Adipocyte (in vitro differentiated cells): Measurements from ENCODE around the gene PKP4.
"Not testable (repeated sequence)": the region's sequence is repeated elsewhere in the genome, so short reads cannot be mapped to it uniquely, and the experiment has no call there.

Experiments used
- DNase-seq: peaks from one replicate; pipeline ENCODE4 v3.0.0-alpha.2; 2015; ENCODE audit warnings: low read depth
- H3K27me3 ChIP-seq: replicated peaks from 2 replicates; pipeline ENCODE4 v1.7.0; 2013; ENCODE audit warnings: mild to moderate bottlenecking, low read length, moderate library complexity; ENCODE audit not compliant: control insufficient read depth, insufficient read depth
- H3K36me3 ChIP-seq: 2 replicates; pipeline ENCODE4 v1.7.0; 2013; ENCODE audit warnings: low read length, mild to moderate bottlenecking, moderate library complexity; ENCODE audit not compliant: control insufficient read depth, insufficient read depth, severe bottlenecking
- H3K4me1 ChIP-seq: 2 replicates; pipeline ENCODE4 v1.7.0; 2013; ENCODE audit warnings: mild to moderate bottlenecking, low read length, moderate library complexity; ENCODE audit not compliant: control insufficient read depth, insufficient read depth
- H3K4me3 ChIP-seq: 2 replicates; pipeline ENCODE4 v1.7.0; 2013; ENCODE audit warnings: mild to moderate bottlenecking, low read length, moderate library complexity
- H3K9ac ChIP-seq: 2 replicates; pipeline ENCODE4 v1.7.0; 2013; ENCODE audit warnings: mild to moderate bottlenecking, low read length, moderate library complexity
- H3K9me3 ChIP-seq: 2 replicates; pipeline ENCODE4 v1.7.0; 2013; ENCODE audit warnings: mild to moderate bottlenecking, low read length, moderate library complexity; ENCODE audit not compliant: control insufficient read depth

PKP4 gene

DNA sequence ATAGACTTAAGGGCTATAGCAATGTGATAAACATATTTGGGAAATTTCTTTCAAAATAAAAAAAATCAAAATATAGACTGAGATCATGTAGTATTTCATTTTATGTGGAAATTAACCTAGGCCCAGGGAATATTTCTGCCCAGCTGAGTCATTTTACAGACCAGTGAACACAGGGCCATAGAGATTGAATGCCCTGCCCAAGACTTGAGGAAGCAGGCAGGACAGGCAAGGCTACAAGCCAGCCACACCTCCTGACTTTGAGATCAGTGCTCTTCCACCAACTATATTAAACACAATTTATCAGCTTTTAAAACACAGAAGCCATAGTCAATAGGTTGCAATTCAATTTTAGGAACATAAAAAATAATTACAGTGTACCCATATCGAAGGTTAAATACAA, 13.1 kb upstream of the PKP4 start:
- Histone ChIP-seq H3K27me3 (no peaks in the 10 kb centered on the region), H3K9me3 (no peaks in the 10 kb centered on the region), H3K4me3 (no peak overlapping the region), H3K4me1 (no peaks in the 10 kb centered on the region), H3K36me3 (no peaks in the 10 kb centered on the region), H3K9ac (no peak overlapping the region)
- no peak for DNase-seq

DNA sequence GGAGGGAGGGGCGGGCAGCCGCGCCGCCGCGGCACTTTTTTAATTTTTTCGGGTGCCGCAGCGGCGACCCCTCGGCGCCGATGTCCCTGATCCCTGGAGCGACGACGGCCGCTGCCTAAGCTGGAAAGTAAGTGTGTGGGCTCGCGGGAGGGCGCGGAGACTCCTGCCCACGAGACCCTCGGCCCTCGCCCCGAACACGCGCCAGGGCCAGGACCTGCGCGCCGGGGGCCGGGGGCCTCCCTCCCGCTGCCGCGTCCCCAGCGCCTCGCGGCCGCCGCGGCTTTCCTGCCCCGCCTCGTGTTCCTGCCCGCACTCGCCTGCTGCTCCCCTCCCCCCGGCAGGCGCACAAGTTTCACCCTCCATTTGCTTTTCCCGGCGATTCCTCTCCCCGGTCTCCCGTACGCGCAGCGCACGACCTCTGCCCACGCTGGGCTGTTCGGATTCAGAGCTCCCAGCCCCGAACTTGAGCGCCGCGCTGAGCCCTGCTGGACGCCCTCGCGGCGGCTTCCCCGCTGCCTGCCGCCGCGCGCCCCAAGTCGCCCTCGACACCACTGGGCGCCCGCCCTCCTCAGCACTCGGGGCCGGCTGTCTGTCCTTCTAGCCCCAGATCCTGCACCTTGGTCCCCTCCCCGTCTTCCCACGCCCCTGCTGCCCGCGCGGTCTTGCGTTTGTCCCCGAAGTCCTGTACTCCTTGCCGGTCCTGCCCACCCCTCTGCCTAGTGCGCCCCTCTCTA, 507 bp downstream of the PKP4 start:
- no peaks in the 10 kb centered on the region for H3K9me3 ChIP-seq
- peaks cover 12% of the 10 kb centered on the region for H3K4me1 ChIP-seq
- no peaks in the 10 kb centered on the region for H3K27me3 ChIP-seq
- H3K4me3 ChIP-seq = peak overlapping the region; percentile 86
- H3K36me3 ChIP-seq = no peaks in the 10 kb centered on the region
- peak overlapping the region; percentile 84 for H3K9ac ChIP-seq
- DNase-seq = peak; percentile 82

DNA sequence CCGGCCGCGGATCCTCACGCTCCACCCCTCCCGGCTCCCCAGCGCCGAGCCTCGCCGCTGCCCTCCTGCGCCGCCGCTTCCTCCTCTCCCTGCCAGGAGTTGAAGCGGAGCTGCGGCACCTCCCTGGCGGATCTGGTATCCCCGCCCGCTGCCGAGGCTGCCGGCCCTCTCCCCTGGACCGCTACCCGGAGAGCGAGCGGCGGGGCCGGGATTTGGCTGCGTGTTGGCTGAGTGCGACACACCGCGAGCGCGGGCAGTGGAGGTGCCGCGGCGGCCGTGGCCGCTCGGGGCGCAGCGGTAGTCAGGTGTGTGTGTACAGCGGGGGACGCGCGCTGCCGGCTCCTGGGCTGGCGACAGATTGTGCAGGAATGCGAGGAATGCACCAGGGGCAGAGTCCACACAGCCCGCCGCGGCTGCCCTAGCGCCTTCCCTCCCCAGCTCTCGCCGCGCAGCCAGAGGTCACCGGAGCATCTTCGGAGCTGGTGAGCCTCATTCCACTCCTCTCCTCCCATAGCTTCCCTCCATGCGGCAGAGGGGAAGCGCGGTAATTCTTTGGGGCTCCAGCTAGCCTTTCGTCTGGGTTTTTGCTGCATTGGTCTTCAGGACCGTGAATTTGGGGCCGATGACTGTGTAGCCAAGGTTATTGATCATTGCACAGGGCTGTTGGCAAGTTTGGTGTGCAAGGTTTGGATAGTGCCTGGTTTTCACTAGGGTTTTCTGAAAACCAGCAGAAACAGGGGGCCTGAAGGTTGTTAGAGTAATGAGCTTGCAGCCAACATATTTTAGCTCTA, 1.3 kb downstream of the PKP4 start:
- Histone ChIP-seq H3K4me1 (peaks cover 12% of the 10 kb centered on the region), H3K9ac (peak overlapping the region; percentile 84), H3K9me3 (no peaks in the 10 kb centered on the region), H3K36me3 (no peaks in the 10 kb centered on the region), H3K4me3 (peak overlapping the region; percentile 86), H3K27me3 (no peaks in the 10 kb centered on the region)
- DNase-seq = peak; percentile 75

DNA sequence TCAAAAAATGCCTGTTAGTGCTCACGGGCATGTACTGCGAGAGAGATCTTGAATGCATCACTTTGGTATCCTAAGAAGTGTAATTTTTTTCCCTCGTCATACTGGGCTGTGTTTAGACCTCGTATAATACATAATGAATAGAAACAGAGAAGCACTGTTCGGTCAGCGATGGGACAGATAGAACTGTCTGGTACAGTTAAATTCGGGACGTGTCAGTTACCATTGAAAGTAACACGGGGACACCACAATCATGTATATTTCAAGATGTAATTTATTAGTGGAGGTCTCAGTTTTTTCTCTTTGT, 1.8 kb downstream of the PKP4 start:
- peaks cover 14% of the 10 kb centered on the region for H3K4me1 ChIP-seq
- no peaks in the 10 kb centered on the region for H3K9me3 ChIP-seq
- peak; percentile 52 for DNase-seq
- H3K27me3 ChIP-seq = no peaks in the 10 kb centered on the region
- peak overlapping the region; percentile 86 for H3K4me3 ChIP-seq
- H3K9ac ChIP-seq = peak overlapping the region; percentile 84
- no peaks in the 10 kb centered on the region for H3K36me3 ChIP-seq

GRCh38 chr2:158459161-158460003, 2.6 kb downstream of the PKP4 start:
- no peaks in the 10 kb centered on the region for H3K27me3 ChIP-seq
- H3K9me3 ChIP-seq = no peaks in the 10 kb centered on the region
- peak; percentile 11 for DNase-seq
- H3K4me3 ChIP-seq = no peak overlapping the region
- no peak overlapping the region for H3K9ac ChIP-seq
- peaks cover 17% of the 10 kb centered on the region for H3K4me1 ChIP-seq
- no peaks in the 10 kb centered on the region for H3K36me3 ChIP-seq

- H3K4me3 ChIP-seq = no peak overlapping the region
- no peaks in the 10 kb centered on the region for H3K9me3 ChIP-seq
- no peaks in the 10 kb centered on the region for H3K36me3 ChIP-seq
- DNase-seq = peak; percentile 8
- peaks cover 17% of the 10 kb centered on the region for H3K4me1 ChIP-seq
- no peak overlapping the region for H3K9ac ChIP-seq
- no peaks in the 10 kb centered on the region for H3K27me3 ChIP-seq
Measured at GRCh38 chr2:158460632-158461297, 4.0 kb downstream of the PKP4 start.

- Histone ChIP-seq H3K9me3 (no peaks in the 10 kb centered on the region), H3K4me1 (peaks cover 6% of the 10 kb centered on the region), H3K9ac (no peak overlapping the region), H3K4me3 (no peak overlapping the region), H3K27me3 (no peaks in the 10 kb centered on the region), H3K36me3 (no peaks in the 10 kb centered on the region)
- DNase-seq = no peak
Measured at GRCh38 chr2:158463496-158464095, 6.8 kb downstream of the PKP4 start.

- H3K36me3 ChIP-seq = no peaks in the 10 kb centered on the region
- peak; percentile 28 for DNase-seq
- no peaks in the 10 kb centered on the region for H3K27me3 ChIP-seq
- H3K4me3 ChIP-seq = no peak overlapping the region
- peaks cover 5% of the 10 kb centered on the region for H3K4me1 ChIP-seq
- no peaks in the 10 kb centered on the region for H3K9me3 ChIP-seq
- no peak overlapping the region for H3K9ac ChIP-seq
Measured at GRCh38 chr2:158464426-158465281, 7.9 kb downstream of the PKP4 start.

- no peak overlapping the region for H3K4me3 ChIP-seq
- no peak overlapping the region for H3K9ac ChIP-seq
- H3K4me1 ChIP-seq = peaks cover 5% of the 10 kb centered on the region
- H3K27me3 ChIP-seq = no peaks in the 10 kb centered on the region
- DNase-seq = no peak
- H3K9me3 ChIP-seq = no peaks in the 10 kb centered on the region
- no peaks in the 10 kb centered on the region for H3K36me3 ChIP-seq
Measured at GRCh38 chr2:158467248-158467647, 10.5 kb downstream of the PKP4 start.

GRCh38 chr2:158472829-158473228, 16.1 kb downstream of the PKP4 start:
- not testable (repeated sequence) for DNase-seq, H3K36me3 ChIP-seq, H3K9ac ChIP-seq

More at GRCh38 chr2:158472829-158473228, 16.1 kb downstream of the PKP4 start:
- not testable (repeated sequence) for H3K9me3 ChIP-seq, H3K4me1 ChIP-seq, H3K4me3 ChIP-seq, H3K27me3 ChIP-seq
